ENCODE measurements around the gene LONP1.

The LONP1 gene

DNA sequence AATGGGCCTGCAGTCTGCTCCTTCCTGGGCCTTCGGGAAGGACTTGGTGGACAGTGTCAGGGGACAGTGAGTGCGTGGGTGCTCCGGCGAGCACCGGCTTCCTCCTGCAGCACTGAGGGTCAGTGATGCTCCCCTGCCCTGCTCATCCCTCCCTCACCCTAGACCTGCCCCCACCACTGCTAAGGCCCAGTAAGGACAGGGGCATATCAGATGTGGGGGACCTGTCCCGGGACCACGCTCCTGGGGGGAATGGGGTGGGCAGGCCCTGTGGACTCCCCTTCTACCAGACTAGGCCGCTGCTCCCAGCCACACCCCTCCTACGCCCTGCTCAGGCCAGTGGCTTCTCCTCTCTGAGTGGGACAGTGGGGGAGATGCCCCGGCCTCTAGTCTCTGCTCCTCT is 42.8 kb downstream of the LONP1 start:
- no peak for DNase-seq

DNA sequence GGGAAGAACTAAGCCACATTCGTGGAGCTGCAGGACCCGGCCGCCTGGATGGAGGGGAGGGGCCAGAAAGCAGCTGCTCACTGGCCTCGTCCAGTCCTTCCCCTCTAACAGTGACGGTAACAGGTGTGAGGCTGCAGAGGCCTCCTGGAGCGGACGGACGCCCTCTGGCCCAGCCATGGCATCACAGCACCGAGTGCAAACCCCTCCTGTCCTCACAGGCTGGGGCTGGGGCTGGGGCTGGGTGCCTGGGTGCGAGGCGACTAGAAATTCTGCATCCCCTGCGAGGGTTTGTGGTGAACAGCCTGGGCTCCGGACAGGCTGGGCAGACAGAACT is 43.2 kb downstream of the LONP1 start:
- no peak for DNase-seq

DNA sequence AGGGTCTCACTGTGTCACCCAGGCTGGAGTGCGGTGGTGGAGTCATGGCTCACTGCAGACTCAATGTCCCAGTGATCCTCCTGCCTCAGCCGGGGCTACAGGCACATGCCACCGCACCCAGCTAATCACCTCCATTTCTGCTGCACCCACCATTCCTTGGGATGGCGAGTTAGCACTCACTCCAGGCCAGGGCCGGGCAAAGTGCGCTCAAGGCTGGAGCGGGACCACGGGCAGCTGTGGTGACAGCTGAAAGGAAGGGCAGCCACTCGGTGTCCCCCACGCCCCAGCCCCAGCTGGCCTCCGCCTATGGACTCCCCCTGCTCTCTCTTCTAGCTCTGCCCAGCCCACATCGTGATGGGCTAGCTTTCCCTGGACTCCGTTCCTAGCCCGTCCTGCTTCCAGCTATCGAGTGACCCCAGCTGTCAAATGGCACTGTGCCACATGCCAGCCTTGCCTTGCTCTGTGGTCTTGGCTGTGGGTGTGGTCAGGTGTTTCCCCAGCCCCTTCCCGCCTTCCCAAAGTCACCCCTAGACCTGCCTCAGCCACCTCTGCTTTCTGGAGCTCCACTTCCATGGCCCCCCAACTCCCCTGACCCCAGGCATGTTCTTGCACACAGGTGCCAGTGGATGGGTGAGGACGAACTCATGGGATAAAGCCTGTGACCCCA is 43.7 kb downstream of the LONP1 start:
- no peak for DNase-seq

DNA sequence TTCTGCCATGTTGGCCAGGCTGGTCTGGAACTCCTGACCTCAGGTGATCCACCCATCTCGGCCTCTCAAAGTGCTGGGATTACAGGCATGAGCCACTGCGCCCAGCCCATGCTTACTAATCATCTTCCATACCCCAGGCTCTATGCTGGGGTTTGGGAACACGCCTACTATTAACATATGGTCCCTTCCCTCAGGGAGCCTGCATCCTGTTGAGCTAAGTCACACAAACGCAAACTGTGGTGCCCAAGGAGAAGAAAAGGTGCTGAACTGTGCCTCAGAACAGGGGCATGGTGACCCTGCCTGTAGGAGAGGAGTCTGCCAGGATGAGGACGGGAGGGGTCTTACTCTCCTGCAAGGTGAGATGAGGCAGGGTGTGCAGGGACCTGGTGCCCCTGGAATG is 45.2 kb downstream of the LONP1 start:
- no peak for DNase-seq

DNA sequence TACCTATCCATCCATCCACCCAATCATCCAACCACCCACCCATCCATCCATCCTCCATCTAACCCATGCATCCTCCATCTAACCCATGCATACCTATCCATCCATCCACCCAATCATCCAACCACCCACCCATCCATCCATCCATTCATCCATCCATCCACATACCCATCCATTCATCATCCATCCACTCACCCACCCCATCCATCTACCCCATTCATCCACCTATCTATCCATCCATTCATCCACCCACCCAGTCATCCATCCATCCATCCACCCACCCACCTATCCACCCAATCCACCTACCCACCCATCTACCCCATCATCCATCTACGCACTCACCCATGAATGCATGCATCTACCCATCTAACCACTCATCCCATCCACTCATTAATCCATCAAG is 46.2 kb downstream of the LONP1 start:
- no peak for DNase-seq

DNA sequence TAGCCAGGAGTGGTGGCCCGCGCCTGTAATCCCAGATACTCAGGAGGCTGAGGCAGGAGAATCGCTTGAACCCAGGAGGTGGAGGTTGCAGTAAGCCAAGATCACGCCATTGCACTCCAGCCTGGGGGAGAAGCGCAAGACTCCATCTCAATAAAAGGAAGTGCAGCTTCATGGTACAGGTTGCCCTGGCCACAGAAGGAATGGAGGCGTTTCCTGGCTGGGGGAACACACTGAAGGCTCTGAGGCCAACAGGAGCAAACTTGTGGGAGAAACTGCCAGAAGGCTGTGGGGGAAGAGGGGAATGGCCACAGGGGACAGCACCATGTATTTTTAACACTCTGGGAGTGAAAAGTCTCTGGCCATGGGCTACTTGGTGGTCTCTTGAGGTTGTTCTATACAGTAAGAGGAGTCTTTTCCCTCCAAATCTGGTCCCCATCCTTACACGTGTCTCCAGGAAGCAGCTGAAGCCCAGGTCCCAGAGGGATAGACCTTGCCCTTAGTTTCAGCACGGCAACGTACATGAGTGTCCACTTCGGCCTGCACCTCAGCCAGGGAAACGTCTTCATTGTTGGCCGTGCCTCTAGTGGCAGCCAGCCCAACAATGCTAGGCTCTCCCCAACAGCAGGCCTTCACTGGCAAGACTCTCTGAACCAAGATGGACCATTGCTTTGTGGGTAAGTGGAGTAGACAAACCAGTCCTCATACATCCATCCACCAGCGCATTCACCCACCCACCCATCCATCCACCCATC is 47.1 kb downstream of the LONP1 start:
- no peak for DNase-seq

DNA sequence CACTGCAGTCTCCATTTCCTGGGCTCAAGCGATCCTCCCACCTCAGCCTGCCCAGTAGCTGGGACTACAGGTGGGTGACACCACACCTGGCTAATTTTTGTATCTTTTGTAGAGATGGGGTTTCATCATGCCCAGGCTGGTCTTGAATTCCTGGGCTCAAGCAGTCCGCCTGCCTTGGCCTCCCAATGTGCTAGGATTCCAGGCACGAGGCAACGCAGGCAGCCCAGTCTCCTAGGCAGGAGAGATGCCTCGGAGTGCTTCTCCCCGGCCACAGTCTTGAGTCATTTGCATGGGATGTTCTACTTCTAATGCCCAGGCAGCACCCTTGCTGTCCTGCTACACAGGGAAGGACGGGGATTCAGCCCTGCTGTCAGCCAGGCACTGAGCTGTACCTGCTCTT is 48.3 kb downstream of the LONP1 start:
- DNase-seq, result no peak

DNA sequence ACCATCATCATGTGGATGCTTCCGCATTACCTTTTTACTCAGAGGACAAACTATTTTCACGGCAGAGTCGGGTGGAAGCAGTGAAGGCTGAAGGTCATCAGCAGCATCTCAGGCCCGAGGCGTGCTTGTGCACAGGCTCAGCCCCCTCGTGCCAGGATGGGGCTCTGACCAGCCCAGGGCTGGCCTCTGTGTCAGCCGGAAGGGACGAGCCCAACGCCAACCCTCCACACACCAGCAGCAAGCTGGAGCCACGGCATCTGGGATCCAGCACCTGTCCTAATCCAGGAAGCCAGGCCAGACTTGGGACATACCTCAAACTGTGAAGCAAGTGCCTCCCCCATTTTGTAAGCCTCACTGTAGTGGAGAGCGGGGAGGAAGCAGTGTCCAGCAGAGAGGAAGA is 50.7 kb downstream of the LONP1 start:
- DNase-seq, result no peak

DNA sequence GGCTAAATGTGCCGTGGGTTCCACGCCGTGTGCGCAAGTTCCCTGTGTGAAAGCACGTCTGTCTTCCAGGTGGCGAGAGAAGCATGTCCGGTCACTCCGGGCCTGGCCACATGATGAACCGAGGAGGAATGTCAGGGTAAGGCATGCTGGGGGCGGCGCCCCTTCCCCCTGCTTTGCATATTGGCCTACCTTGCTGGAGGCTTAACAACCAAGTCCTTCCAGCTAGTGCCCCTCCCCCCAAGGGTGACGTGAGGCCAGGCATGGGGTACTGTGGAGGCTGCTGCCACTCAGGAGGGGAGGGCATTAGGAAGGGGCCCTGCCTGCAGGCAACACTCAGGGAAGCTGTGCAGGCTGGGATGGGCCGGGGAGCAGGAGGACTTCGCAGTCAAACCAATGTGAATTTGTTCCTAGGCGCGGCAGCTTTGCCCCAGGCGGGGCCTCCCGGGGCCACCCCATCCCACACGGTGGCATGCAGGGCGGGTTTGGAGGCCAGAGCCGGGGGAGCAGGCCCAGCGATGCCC is 52.1 kb downstream of the LONP1 start:
- no peak for DNase-seq

DNA sequence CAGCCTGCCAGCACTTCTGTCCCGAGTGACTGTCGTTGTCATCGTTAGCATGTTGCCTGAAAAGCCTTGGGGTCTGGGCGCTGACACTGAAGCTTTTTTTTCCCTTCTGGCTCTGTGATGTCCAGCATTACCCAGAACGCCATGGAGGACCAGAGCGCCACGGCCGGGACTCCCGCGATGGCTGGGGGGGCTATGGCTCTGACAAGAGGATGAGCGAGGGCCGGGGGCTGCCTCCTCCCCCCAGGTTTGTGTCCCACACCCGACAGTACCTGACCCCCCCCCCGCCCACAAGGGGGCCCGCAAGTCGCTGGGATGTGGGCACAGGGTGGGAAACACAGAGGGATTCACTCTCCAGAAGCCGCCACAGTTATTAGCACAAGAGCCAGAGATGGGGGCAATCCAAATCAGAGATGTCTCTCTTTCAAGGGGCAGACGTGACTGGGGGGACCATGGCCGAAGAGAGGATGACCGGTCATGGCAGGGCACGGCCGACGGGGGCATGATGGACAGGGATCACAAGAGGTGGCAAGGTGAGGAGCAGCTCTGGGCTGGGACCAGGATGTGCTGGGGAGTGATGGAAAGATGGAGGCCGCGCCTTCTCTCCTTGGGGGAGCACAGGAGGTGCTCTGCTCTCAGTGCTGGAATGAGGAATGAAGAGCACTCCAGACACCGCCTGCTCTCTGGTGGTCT is 52.9 kb downstream of the LONP1 start:
- no peak for DNase-seq

DNA sequence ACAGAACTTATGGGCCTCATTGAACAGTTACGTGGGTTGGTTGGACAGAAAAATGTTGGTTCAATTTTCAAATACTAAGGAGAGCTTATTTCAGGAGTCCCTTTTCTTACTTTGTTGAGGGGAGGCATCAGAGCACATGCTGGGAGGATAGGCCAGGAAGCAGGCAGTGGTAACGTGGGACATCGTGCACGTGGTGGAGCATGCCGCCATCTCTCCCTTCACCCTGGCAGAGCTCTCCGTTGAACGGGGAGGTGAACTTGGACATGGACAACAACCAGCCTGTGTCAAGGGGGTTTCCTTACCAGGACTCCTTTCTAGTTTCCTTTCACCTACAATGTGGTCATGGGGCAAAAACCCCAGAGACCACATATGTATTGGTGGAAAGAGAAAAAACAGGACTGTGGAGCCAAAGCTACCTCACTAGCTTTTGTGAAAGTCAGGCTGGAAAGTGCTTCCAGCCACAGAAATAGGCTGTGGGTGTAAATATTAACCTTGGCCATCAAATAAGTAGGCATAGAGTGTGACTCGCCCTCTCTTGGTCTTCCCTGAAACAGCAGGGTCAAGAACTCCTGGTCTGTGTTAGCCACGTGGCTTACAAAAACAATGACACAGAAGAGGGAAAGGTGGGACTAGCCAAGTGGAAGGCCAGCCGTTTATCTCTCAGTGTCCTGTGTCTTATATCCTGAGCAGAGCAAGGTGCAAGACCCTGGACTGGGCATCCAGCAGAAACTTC is 54.0 kb downstream of the LONP1 start:
- DNase-seq, result no peak

DNA sequence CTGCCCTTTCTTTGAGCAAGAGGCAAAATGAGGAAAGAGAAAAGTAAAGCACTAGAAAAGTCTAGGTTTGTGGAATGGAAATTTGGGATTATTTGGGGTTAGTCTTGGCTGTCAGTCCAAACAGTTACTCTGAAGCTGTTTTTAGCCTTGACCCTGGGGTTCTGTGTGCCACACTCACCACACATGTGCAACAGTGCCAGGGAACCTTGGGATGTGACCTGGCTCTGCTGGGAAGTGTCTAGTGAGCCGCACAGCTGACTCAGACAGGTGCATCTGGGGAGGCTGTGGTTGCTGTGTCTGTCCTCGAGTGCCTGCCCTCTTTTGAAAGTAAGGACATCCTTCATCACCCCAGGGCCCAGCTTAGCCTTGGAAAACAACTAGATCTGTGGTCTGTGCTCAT is 55.4 kb downstream of the LONP1 start:
- no peak for DNase-seq

DNA sequence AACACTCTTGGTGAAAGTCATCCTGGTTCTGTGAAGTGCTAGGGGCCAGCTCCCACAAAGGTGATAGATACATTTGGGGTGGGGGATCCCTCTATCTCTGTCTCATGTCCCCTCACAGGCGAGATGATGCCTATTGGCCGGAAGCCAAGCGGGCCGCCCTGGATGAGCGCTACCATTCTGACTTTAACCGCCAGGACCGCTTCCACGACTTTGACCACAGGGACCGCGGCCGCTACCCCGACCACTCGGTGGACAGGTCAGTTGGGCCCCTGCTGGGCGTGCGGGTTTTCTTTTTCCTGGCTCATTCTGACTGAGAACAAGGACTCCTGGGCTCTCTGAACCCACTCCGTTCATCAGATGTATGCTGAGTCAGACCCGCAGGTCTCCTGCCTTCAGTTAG is 56.0 kb downstream of the LONP1 start:
- DNase-seq, result no peak

DNA sequence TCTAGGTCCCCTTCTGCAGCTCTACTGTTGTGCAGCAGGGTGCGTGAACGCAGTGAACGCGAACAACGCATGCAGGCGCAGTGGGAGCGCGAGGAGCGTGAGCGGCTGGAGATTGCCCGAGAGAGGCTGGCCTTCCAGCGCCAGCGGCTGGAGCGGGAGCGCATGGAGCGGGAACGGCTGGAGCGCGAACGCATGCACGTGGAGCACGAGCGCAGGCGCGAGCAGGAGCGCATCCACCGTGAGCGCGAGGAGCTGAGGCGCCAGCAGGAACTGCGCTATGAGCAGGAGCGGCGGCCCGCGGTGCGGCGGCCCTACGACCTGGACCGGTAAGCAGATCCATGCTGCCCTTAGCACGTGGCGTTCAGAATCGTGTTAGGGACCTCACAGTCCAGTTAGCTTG is 58.5 kb downstream of the LONP1 start:
- DNase-seq, result no peak

DNA sequence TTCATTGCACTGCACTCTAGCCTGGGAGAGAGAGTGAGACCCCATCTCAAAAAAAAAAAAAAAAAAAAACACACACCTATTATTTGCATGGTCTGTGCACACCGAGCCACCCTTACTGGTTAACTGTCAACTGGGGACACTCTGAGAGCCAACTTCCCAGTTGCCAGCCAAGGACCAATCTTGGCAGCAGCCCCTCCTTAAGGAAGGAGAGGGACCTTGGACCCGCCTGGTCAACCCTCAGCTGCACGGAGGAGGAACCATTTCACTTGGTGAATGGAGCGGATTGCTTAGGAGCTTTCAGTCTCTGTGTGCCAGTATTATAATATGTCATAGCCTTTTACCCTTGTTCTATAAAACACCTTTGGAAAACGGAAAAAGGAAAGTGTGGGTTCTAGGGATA is 64.5 kb downstream of the LONP1 start:
- DNase-seq, result no peak

DNA sequence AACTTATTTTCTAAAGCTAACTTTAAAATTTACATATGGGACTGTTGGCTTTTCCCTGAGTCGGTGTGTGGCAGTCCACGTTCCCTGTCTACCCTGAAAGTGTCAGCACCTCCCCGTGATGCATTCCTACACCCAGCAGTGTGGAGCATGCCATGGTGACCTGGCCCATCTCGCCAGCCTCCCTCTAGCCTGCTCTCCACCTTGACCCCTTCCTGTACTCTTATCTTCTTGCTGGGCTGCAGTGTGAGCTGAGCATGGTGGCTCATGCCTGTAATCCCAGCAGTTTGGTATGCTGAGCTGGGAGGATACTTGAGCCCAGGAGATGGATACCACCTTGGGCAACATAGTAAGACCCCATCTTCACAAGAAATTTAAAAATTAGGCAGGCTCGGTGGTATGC is 65.0 kb downstream of the LONP1 start:
- DNase-seq, result no peak

DNA sequence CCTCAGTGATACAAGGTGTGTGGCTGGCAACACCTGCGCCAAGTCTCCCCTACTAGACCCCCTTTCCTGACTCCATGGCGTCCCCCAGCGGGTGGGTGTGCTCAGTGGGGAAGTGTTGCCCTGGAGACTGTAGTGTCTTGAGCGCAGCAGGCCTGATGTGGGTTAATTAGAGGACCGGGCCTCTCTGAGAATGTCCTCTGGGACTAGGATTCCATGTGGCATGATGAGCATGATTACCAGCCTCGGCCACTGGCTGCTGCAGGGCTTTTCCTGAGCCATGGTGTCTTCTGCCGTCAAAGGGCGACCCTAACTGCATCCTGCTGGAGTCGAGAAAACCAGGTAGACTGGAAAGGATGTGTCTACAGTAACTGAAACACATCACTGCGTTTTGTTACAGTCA is 67.7 kb downstream of the LONP1 start:
- no peak for DNase-seq

DNA sequence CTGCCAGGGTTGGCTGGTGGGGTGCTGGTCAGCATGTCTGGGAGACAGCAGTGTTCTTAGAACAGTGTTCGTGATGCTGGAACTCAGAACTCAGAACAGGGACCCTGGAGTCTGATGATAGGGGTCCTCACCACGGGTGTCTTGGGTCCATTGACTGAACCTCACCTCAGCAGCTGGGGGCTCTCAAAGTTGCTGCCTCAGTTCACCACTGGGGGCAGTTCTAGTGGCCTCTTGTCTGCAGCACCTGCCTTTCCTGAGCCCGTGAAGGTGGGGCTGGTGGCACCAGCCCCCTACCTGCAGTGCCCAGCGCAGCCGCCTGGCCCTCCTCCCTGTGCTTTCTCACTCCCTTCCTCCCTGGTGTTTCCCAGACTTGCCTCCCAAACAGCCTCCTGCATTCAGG is 68.6 kb downstream of the LONP1 start:
- no peak for DNase-seq

DNA sequence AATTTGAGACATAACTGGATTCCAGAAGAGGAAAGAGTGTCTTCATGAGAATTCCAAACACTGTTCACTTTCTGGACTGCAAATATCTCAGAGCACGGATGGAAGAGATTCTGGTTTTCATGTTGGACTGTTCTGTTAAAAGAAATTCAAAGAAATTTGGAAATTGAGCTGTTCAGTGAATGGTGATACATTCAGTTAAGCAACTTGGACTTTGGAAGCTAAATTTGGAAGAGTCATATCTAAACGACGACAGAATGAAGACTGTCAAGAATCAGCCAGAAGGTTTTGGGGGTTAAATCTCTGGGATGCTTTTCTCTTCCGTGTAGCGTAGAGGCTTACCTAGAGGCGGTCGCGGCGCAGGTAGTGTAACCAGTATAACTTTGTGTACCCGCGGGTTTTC is 71.5 kb downstream of the LONP1 start:
- DNase-seq, result no peak

DNA sequence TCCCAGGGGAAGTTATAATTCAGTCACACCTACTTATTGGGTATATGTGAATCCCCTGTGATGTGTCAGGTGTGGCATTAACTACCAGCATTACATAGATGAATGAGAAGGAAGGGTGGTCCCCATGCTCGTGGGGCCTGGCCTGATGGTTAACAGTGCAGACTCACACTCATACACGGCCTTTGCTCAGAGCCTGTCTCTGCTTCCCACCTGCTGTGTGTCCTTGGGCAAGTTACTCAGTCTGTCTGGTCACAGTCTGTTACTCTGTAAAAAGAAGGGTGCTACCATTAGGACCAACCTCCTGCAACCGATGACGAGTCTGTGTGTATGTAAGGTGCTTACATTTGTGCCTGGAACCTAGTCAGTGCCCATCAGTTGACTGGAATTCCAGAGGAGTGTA is 73.2 kb downstream of the LONP1 start:
- DNase-seq, result no peak

DNA sequence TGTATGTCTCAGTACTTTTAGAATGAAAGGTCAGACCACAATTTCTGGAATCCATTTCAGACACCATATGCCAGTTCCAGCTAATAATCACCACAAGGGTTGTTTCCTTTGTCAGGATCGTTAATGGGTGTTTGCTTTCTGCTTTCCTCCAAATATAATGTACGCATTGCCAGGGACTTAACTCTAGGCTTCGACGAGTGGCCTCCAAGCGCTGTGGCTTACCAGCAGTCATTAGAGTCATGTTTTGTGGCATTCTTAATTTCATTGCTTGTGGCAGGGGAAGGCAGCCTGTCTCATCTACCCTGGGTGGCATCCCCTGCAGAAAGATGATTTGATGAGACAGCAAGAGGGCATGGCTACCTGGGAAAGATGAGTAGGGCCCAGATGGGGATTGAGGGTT is 74.5 kb downstream of the LONP1 start:
- DNase-seq, result no peak

DNA sequence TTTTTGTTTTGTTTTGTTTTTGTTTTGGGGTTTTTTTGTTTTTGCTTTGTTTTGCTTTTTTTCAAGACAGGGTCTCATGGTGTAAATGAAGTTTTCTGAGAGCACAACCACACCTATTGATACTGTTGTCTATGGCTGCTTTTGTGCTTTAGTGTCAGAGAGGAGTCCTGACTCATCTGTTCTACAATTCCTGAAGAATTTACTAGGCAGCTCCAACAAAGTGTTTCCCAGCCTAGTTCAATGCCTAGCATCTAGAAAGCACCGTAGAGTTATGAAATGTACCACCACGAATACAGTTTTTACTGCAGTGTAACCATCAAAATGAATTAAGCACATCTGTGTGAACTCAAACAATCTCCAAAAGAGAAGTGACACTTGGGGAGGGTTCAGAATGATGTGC is 75.9 kb downstream of the LONP1 start:
- DNase-seq, result no peak

DNA sequence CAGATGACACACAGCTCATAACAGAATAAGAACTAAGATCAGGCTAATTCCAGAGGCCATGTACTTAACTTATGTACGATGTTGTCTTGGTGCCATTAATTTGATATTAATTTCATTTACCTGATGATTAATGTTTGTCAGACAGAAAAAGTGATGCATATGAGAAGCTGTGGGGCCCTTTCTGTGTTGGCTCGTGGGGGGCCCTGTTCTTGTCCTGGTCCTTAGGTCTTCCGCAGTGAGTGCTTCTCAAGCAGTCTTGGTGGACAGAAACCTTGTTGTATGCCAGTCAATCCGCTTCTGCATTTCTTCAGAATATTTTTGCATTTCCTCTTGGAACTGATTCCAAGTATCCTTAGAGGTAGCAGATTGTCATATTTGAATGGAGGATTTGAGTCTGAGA is 76.9 kb downstream of the LONP1 start:
- DNase-seq, result no peak

DNA sequence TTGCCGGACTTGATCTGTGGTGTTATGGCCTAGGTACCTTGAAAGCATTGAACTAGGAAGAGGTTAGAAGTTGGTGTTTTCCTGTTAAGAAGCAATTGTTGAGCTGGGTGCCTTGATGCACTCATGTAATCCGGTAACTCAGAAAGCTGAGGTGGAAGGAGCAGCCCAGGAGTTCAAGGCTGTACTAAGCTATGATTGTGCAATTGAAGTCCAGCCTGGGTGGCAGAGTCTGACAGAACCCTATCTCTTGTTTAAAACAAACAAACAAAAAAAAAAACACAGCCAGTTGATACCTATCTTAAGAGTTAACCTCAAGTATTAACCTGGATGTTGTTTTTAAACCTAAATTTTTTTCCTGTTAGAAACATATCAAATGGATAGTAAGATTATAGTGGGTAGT is 77.7 kb downstream of the LONP1 start:
- no peak for DNase-seq
